Left renal cortex interstitium (tissue), 4 donors: ENCODE results near the gene PERCC1. TPM values are rescaled to one million over a fixed set of nuclear protein-coding genes. Genes with fewer than 3 reads are reported as not detected.
A peak's percentile ranks its signal among the peaks of the same experiment; 100 is the strongest.

Source experiments
- DNase-seq, 4 donors: peaks; one replicate each; pipeline ENCODE4 v3.0.0-alpha.2; 2013; ENCODE audit warnings: low read depth in 4 of 4, low spot score in 2 of 4, missing footprints in 1 of 4
- polyA plus RNA-seq, 4 donors: library from polyadenylated mRNA; unstranded; fragments of 120-200 nt; gene quantifications; one replicate each; pipeline ENCODE4 v1.2.1, GENCODE V29; 2013; ENCODE audit not compliant: insufficient read length in 4 of 4

PERCC1 gene
- polyA plus RNA-seq, 4 donors: 0.22 TPM; not detected in 3

- peak in 3 of 4 donors; percentile 72 to 81 (median 73) for DNase-seq
Measured at GRCh38 chr16:1408171-1408837, 22.6 kb upstream of the PERCC1 start.

GRCh38 chr16:1412847-1413246, 18.0 kb upstream of the PERCC1 start:
- DNase-seq: no peak

GRCh38 chr16:1413684-1414531, 17.0 kb upstream of the PERCC1 start:
- peak in 1 of 4 donors; percentile 48 for DNase-seq

GRCh38 chr16:1414532-1415260, 16.2 kb upstream of the PERCC1 start, which contains the start of gene UNKL:
Gene UNKL, minus strand, starts transcription at chr16:1414704. Its CDS starts 13 bp downstream, at chr16:1414691.
- DNase-seq: peak in 1 of 4 donors; percentile 46

- DNase-seq: no peak
Measured at GRCh38 chr16:1416521-1416941, 14.3 kb upstream of the PERCC1 start.

- DNase-seq: no peak
Measured at GRCh38 chr16:1420111-1420539, 10.8 kb upstream of the PERCC1 start.

GRCh38 chr16:1422076-1422475, 8.8 kb upstream of the PERCC1 start:
- DNase-seq: no peak

- no peak for DNase-seq
Measured at GRCh38 chr16:1424028-1424427, 6.8 kb upstream of the PERCC1 start.

GRCh38 chr16:1425616-1426370, 5.1 kb upstream of the PERCC1 start:
- DNase-seq: no peak

- DNase-seq: peak in 2 of 4 donors; percentile 43 to 44
Measured at GRCh38 chr16:1426734-1427471, 4.0 kb upstream of the PERCC1 start.

GRCh38 chr16:1427473-1428461, 3.1 kb upstream of the PERCC1 start:
- no peak for DNase-seq

GRCh38 chr16:1428511-1428910, 2.4 kb upstream of the PERCC1 start:
- no peak for DNase-seq

GRCh38 chr16:1429012-1429411, 1.9 kb upstream of the PERCC1 start:
- DNase-seq: no peak

- no peak for DNase-seq
Measured at GRCh38 chr16:1429631-1430030, 1.2 kb upstream of the PERCC1 start.

GRCh38 chr16:1430214-1430758, 592 bp upstream of the PERCC1 start:
- no peak for DNase-seq

GRCh38 chr16:1431497-1432270, 806 bp downstream of the PERCC1 start:
- no peak for DNase-seq
